Loucy (cell line): ENCODE measurements around the gene FBXO41.

ENCODE experiments used
- EZH2phosphoT487 ChIP-seq: fragments of 200-600 bp; IDR thresholded peaks from 2 replicates; pipeline ENCODE4 v1.6.1; 2018; ENCODE audit warnings: antibody characterized with exemption, mild to moderate bottlenecking, moderate library complexity, borderline replicate concordance
- TF ChIP-seq, protein P1 (sequence below): fragments of 200-600 bp; sonication (generic); conservative IDR thresholded peaks from 2 replicates; pipeline ENCODE4 v1.5.1; 2014; ENCODE audit warnings: mild to moderate bottlenecking, antibody characterized with exemption, low read length

DNA sequence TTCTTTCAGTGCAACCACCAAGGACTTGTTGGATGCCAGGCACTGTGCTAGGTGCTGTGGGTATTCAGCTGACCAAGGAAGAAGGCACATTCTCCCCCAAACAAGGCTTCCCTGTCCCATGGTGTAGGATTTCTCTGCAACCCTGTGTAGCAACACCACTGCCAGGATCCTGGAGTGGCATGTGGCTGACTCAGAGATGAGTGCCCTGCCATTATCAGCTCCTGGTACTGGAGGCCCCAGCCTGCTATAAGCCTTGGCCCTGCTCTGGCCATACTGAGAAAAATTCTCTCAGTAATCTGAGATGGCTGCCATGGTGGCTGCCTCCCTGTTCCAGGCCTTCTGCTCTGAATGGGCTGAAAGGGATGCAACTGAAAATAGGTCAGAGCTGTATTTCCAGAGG lies 66.0 kb downstream of the FBXO41 start:
- TF ChIP-seq, protein P1, sequence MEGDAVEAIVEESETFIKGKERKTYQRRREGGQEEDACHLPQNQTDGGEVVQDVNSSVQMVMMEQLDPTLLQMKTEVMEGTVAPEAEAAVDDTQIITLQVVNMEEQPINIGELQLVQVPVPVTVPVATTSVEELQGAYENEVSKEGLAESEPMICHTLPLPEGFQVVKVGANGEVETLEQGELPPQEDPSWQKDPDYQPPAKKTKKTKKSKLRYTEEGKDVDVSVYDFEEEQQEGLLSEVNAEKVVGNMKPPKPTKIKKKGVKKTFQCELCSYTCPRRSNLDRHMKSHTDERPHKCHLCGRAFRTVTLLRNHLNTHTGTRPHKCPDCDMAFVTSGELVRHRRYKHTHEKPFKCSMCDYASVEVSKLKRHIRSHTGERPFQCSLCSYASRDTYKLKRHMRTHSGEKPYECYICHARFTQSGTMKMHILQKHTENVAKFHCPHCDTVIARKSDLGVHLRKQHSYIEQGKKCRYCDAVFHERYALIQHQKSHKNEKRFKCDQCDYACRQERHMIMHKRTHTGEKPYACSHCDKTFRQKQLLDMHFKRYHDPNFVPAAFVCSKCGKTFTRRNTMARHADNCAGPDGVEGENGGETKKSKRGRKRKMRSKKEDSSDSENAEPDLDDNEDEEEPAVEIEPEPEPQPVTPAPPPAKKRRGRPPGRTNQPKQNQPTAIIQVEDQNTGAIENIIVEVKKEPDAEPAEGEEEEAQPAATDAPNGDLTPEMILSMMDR: no peak
- TF ChIP-seq EZH2phosphoT487: no peak
